Measurements from ENCODE around the gene OR4L1. TPM values are rescaled to one million over a fixed set of nuclear protein-coding genes. Genes with fewer than 3 reads are reported as not detected.

OR4L1 gene
- total RNA-seq, 4 donors from 2014 or later = not detected

- no peak for DNase-seq
- Histone ChIP-seq H3K27me3 (no peaks in the 10 kb centered on the region), H3K27ac (no peak within 1 kb of the TSS), H3K9me3 (no peaks in the 10 kb centered on the region), H3K4me3 (no peak within 1 kb of the TSS), H3K36me3 (no peaks in the 10 kb centered on the region), H3K4me1 (no peaks in the 10 kb centered on the region)
- intact Hi-C loops (cut with DNase I; ENCODE audit: low total_unique reads) (no loop called here), in situ Hi-C loops (cut with MboI; ENCODE audit: low sequenced_read_pairs in 4 of 4) (no loop called here)
- no peak for TF ChIP-seq POLR2A (IDR thresholded peaks at IDR 0.05)
- TF ChIP-seq CTCF (IDR thresholded peaks at IDR 0.05 in 4 of 5, conservative IDR thresholded peaks at IDR 0.05 in 1 of 5) = no peak
- ATAC-seq = no peak
Observed at GRCh38 chr14:20110438-20110837, 50.6 kb downstream of the OR4L1 start, which contains the start of gene OR4K17. Gene OR4K17, plus strand, starts transcription at chr14:20110739. Its CDS starts 6,761 bp downstream, at chr14:20117500.

Other genes with a start within 250 kb of the OR4L1 start
- not detected for gene OR4K2, start 184.9 kb upstream of the OR4L1 start, total RNA-seq
- not detected for gene OR4K5, start 139.4 kb upstream of the OR4L1 start, total RNA-seq
- not detected for gene OR4K1, start 129.1 kb upstream of the OR4L1 start, total RNA-seq
- gene OR4K15, start 84.5 kb upstream of the OR4L1 start, total RNA-seq = not detected
- not detected for gene OR4Q2, start 57.9 kb upstream of the OR4L1 start, total RNA-seq
- not detected for gene OR4K14, start 40.7 kb upstream of the OR4L1 start, total RNA-seq
- gene OR4K13, start 24.0 kb upstream of the OR4L1 start, total RNA-seq = not detected
- not detected for gene OR4K17, start 50.7 kb downstream of the OR4L1 start, total RNA-seq
- not detected for gene OR4N5, start 78.8 kb downstream of the OR4L1 start, total RNA-seq
- not detected for gene OR11G2, start 130.9 kb downstream of the OR4L1 start, total RNA-seq
- not detected for gene OR11H6, start 163.7 kb downstream of the OR4L1 start, total RNA-seq
- not detected for gene OR11H7, start 168.9 kb downstream of the OR4L1 start, total RNA-seq
- not detected for gene OR11H4, start 179.2 kb downstream of the OR4L1 start, total RNA-seq
- gene TTC5, start 245.9 kb downstream of the OR4L1 start, total RNA-seq = 1 to 10 TPM; 3.7 to 6.3 (median 4.8) TPM